Parathyroid adenoma (tissue), 2 donors: ENCODE results near the gene AMPD2.

Experiments used
- H2AFZ ChIP-seq: fragments of 300-600 bp; sonication (generic); one replicate; pipeline ENCODE4 v1.7.0; 2017; ENCODE audit warnings: antibody characterized with exemption, mild to moderate bottlenecking
- H3K27ac ChIP-seq: fragments of 300-600 bp; sonication (generic); one replicate; pipeline ENCODE4 v1.7.0; 2017
- H3K27me3 ChIP-seq: fragments of 300-600 bp; sonication (generic); one replicate; pipeline ENCODE4 v1.7.0; 2017; ENCODE audit warnings: low read length; ENCODE audit not compliant: control insufficient read depth, insufficient read depth
- H3K36me3 ChIP-seq: fragments of 300-600 bp; sonication (generic); one replicate; pipeline ENCODE4 v1.7.0; 2017; ENCODE audit warnings: low read length; ENCODE audit not compliant: control insufficient read depth, insufficient read depth
- H3K4me1 ChIP-seq: fragments of 300-600 bp; sonication (generic); one replicate; pipeline ENCODE4 v1.7.0; 2017; ENCODE audit warnings: control low read depth
- H3K4me2 ChIP-seq: fragments of 300-600 bp; sonication (generic); one replicate; pipeline ENCODE4 v1.7.0; 2017; ENCODE audit warnings: low read length
- H3K4me3 ChIP-seq: fragments of 300-600 bp; sonication (generic); one replicate; pipeline ENCODE4 v1.7.0; 2017; ENCODE audit warnings: low read depth, low read length
- H3K79me2 ChIP-seq: fragments of 300-600 bp; sonication (generic); one replicate; pipeline ENCODE4 v1.7.0; 2017; ENCODE audit warnings: control low read depth
- H3K9ac ChIP-seq: fragments of 300-600 bp; sonication (generic); one replicate; pipeline ENCODE4 v1.7.0; 2017; ENCODE audit warnings: mild to moderate bottlenecking
- H3K9me3 ChIP-seq: fragments of 300-600 bp; sonication (generic); one replicate; pipeline ENCODE4 v1.7.0; 2017; ENCODE audit warnings: low read length; ENCODE audit not compliant: control insufficient read depth
- CTCF ChIP-seq: fragments of 300-600 bp; sonication (generic); IDR thresholded peaks from one replicate; pipeline ENCODE4 v1.7.0; 2017; ENCODE audit warnings: antibody characterized with exemption, mild to moderate bottlenecking
- donor health status: primary hyperparathyroidism.

The AMPD2 gene

GRCh38 chr1:109643385-109644230, 24.0 kb downstream of the AMPD2 start:
- no peak overlapping the region for H3K4me3 ChIP-seq
- no peak overlapping the region for H3K9ac ChIP-seq
- peak; percentile 61 for TF ChIP-seq CTCF
- H3K36me3 ChIP-seq = no peaks in the 10 kb centered on the region
- H3K27ac ChIP-seq = no peak overlapping the region
- H2AFZ ChIP-seq = peak overlapping the region; percentile 69
- no peak overlapping the region for H3K4me2 ChIP-seq
- no peaks in the 10 kb centered on the region for H3K9me3 ChIP-seq
- no peaks in the 10 kb centered on the region for H3K79me2 ChIP-seq
- H3K4me1 ChIP-seq = no peaks in the 10 kb centered on the region
- no peaks in the 10 kb centered on the region for H3K27me3 ChIP-seq

- Histone ChIP-seq H3K9ac (no peak overlapping the region), H3K27ac (peak overlapping the region; percentile 6), H3K79me2 (no peaks in the 10 kb centered on the region), H3K9me3 (no peaks in the 10 kb centered on the region), H3K36me3 (no peaks in the 10 kb centered on the region), H3K4me2 (peak overlapping the region; percentile 53), H3K4me3 (no peak overlapping the region), H2AFZ (no peak overlapping the region), H3K27me3 (no peaks in the 10 kb centered on the region), H3K4me1 (no peaks in the 10 kb centered on the region)
- no peak for TF ChIP-seq CTCF
Measured at GRCh38 chr1:109644670-109645069, 25.0 kb downstream of the AMPD2 start.

- no peaks in the 10 kb centered on the region for H3K4me1 ChIP-seq
- no peaks in the 10 kb centered on the region for H3K36me3 ChIP-seq
- no peaks in the 10 kb centered on the region for H3K27me3 ChIP-seq
- no peaks in the 10 kb centered on the region for H3K79me2 ChIP-seq
- no peak overlapping the region for H3K9ac ChIP-seq
- H3K9me3 ChIP-seq = no peaks in the 10 kb centered on the region
- no peak overlapping the region for H3K27ac ChIP-seq
- peak overlapping the region; percentile 6 for H2AFZ ChIP-seq
- H3K4me3 ChIP-seq = no peak overlapping the region
- no peak overlapping the region for H3K4me2 ChIP-seq
- TF ChIP-seq CTCF = peak; percentile 31
Measured at GRCh38 chr1:109649491-109649914, 29.9 kb downstream of the AMPD2 start.

- Histone ChIP-seq H3K9me3 (no peaks in the 10 kb centered on the region), H3K36me3 (no peaks in the 10 kb centered on the region), H3K4me1 (no peaks in the 10 kb centered on the region), H3K4me2 (no peak overlapping the region), H3K27ac (no peak overlapping the region), H3K9ac (no peak overlapping the region), H3K79me2 (no peaks in the 10 kb centered on the region), H3K27me3 (no peaks in the 10 kb centered on the region), H2AFZ (no peak overlapping the region), H3K4me3 (no peak overlapping the region)
- no peak for TF ChIP-seq CTCF
Measured at GRCh38 chr1:109650609-109651008, 31.0 kb downstream of the AMPD2 start.

GRCh38 chr1:109652402-109652801, 32.8 kb downstream of the AMPD2 start:
- Histone ChIP-seq H3K4me1 (no peaks in the 10 kb centered on the region), H3K4me3 (no peak overlapping the region), H3K79me2 (no peaks in the 10 kb centered on the region), H2AFZ (no peak overlapping the region), H3K9me3 (no peaks in the 10 kb centered on the region), H3K27ac (no peak overlapping the region), H3K9ac (no peak overlapping the region), H3K4me2 (no peak overlapping the region), H3K36me3 (no peaks in the 10 kb centered on the region), H3K27me3 (no peaks in the 10 kb centered on the region)
- TF ChIP-seq CTCF = no peak
